GM21825 (cell line): ENCODE measurements around the gene USP2.

Experiments
- ATAC-seq: cut with Tn5 transposase; IDR thresholded peaks from one replicate; pipeline ENCODE4 v1.9.1; 2021; ENCODE audit warnings: mild to moderate bottlenecking, moderate library complexity; ENCODE audit not compliant: unreplicated experiment

USP2 gene

GRCh38 chr11:119363851-119364590 lies 17.5 kb downstream of the USP2 start:
- no peak for ATAC-seq

- no peak for ATAC-seq
Observed at GRCh38 chr11:119363081-119363850, 18.2 kb downstream of the USP2 start.

- ATAC-seq = no peak
Observed at GRCh38 chr11:119362741-119363080, 18.8 kb downstream of the USP2 start.

DNA sequence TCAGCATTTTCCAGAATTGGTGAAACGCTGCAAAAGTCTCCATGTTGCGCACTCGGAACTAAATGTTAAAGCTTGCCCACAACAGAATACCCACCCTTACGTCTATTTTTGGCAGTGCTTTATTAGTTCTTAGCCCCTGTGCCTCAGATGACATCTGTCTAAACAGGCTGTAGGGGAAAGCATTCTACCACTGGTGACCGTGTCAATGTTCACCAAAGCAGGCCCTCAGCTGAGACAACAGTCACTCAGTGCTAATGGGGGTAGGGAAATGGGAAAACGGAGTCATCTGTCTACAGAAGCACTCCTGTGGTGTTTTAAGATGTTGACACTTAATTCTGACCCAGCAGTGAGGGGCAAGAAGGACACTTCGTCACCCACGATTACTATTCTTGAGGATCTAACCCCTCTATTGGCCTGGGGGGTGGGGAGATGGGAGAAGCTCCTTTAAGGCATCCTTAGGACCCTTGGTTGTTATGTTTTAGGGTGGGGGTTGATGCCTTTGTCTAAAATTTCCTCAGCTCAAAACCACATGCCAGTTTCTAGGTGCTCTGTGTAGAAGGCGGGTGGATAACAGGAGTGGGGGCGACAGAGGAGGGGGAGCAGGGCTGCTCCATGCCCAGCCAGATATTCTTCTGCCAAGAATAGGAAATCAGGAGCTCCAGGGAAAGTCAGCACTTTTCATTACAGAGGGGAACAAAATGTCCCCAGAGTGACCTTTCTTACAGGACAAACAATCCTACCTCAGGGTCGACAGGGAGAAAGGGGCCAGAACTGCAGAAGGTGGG lies 19.4 kb downstream of the USP2 start:
- ATAC-seq = no peak

GRCh38 chr11:119361056-119361787 lies 20.3 kb downstream of the USP2 start:
- ATAC-seq = no peak

GRCh38 chr11:119359365-119360214 lies 21.9 kb downstream of the USP2 start:
- no peak for ATAC-seq

- no peak for ATAC-seq
Observed at GRCh38 chr11:119357074-119357473, 24.4 kb downstream of the USP2 start.

GRCh38 chr11:119356349-119357031 lies 25.0 kb downstream of the USP2 start:
- ATAC-seq = peak; percentile 63

- no peak for ATAC-seq
Observed at GRCh38 chr11:119355091-119355843, 26.2 kb downstream of the USP2 start.

DNA sequence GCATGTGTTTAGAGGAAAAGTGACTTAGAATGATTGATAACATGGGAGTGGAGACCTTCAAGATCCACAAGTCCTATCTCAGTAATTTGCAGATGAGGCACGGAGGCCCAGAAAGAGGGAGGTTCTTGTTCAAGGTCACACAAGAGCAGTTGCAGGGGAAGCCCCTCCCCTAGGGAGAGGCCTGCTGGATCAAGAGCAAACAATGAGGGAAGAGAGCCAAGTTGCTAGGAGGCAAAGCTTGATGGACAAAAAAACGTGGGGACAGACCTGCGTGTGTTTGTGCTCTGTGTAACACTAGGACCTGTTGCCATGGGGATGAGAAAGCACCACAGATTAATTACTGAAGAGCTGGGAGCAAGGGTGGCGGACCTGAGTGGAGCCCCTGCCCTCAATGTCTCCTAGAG lies 28.6 kb downstream of the USP2 start:
- ATAC-seq = no peak

GRCh38 chr11:119351232-119351631 lies 30.3 kb downstream of the USP2 start:
- no peak for ATAC-seq

DNA sequence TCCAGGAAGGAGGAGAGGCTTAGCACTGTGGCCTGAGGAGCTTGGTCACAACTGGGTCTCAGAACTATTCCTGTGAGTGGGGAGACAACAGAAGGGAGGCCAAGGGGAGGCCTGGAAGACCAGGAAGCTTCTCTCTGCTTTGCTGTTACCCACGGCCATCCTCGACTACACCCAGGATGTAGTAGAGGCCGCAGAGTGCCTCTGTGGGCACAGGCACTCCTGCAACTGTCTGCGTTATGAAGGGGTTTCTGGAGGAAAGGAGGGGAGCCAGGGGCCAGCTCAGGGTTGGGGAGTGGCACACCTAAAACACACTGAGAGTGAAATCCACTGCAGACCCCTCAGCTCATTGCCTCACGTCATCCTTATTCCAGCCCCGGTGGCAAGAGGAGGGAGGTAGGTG lies 31.2 kb downstream of the USP2 start:
- ATAC-seq = no peak

- no peak for ATAC-seq
Observed at GRCh38 chr11:119347940-119348605, 33.4 kb downstream of the USP2 start.

DNA sequence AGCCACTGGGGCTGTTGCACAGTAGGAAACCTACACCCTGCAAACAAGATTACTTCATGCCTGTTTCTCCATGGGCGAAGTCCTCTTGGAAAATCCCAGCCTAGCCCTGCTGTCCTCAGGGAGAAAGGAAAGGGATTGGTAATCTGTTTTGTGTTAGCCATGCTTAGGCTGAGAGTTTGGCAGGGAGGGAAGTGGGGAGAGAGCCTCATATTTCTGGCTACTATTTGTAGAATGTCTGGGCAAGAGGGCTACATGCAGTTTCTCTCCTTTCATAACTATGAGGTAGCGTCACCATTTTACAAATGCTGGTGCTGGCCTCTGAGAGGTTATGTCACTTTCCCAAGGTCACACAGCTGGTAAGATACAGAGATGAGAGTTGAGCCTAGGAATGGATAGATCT lies 34.2 kb downstream of the USP2 start:
- no peak for ATAC-seq

DNA sequence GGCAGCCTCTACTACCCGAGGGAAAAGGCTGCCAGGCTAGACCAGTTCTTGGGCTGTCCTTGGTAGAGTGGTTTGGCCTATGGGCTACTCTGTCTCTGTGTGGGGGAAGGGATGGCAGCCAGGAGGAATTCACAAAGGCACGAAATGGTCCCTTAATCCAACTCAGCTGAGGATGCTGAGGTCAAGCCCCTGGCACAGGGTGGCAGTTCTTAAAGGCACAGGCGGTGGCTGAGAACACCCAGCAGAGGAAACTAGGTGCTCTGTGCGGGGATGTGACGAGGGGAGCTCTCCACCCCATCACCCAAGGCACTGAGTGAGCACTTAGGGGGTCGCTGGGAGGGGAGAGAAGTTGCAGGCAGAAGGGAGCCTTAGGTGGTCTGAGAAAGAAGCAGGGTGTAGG lies 34.9 kb downstream of the USP2 start, which contains the start of gene MFRP:
TSS of gene MFRP (minus strand) at position 101 of the 400 bp plus-strand sequence. CDS start 192 bp downstream, outside the sequence.
- no peak for ATAC-seq

DNA sequence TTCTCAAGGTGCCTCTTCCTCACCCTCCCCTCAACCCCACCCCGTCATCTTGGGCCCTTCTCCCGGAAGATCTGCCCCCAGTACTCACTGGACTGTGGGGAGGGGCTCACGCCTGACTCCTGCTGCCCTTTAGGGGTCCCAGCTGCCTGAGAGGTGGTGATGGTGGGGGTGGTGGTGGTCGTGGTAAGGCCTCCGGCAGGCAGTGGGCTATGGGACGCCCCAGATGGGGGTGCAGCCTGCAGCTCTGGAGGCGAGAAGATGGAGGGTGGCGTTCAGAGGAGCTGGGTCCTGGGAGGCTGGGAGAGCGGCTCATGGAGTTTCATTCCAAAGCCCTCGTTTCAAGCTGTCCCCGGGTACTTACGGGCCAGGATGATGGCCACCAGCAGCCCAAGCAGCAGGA lies 35.8 kb downstream of the USP2 start:
- no peak for ATAC-seq

DNA sequence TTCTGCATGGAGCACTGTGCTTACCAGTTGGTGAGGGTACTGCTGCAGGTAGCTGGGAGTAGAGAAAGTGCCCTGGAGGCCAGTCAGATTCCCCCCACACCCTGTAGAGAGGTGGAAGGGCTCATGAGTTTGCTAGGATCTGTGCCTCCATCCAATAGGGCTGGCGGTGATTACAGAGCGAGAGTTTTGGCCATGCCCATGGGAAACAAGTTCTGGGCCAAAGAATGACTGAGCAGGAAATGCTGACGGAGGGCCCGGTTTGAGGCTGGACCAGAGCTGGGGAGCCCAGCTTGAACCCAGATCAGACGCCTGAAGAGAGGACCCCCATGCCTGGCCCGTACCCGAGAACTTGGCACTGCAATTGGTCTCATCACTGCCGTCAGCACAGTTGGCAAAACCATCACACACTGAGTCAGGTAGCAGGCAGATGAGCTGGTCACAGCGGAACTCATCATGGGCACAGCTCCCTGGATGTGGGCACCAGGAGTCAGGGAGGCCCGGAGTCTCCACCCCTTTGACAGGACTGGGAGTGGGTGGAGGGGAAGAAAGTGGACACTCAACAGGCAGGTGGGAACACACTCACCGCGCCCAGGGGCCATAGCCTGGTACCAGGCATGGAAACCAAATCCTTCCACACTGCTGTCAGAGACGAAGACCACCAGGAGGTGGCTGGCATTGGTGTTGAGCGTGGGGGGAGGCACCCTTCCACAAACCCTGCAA lies 37.0 kb downstream of the USP2 start:
- no peak for ATAC-seq

- no peak for ATAC-seq
Observed at GRCh38 chr11:119343726-119344125, 37.8 kb downstream of the USP2 start.
